Neural cell (in vitro differentiated cells): ENCODE results near the gene TBPL2.

ENCODE experiments used
- CTCF ChIP-seq: fragments of 450-650 bp; IDR thresholded peaks from 2 replicates; pipeline ENCODE4 v1.5.1; 2014; ENCODE audit warnings: antibody characterized with exemption, mild to moderate bottlenecking, moderate library complexity; ENCODE audit not compliant: poor library complexity, severe bottlenecking
- EZH2 ChIP-seq: fragments of 200-600, 300-800 bp; shearing (Covaris generic), sonication (generic); IDR thresholded peaks from 2 replicates; pipeline ENCODE4 v1.6.1; 2014; ENCODE audit warnings: antibody characterized with exemption, low read length, borderline replicate concordance, mild to moderate bottlenecking; ENCODE audit not compliant: insufficient read depth, poor library complexity, severe bottlenecking
- POLR2AphosphoS5 ChIP-seq: IDR thresholded peaks from 2 replicates; pipeline ENCODE4 v1.6.1; 2012
- RAD21 ChIP-seq: fragments of 450-650 bp; conservative IDR thresholded peaks from 2 replicates; pipeline ENCODE4 v1.6.1; 2014; ENCODE audit warnings: antibody characterized with exemption, mild to moderate bottlenecking, moderate library complexity
- SMC3 ChIP-seq: fragments of 450-650 bp; conservative IDR thresholded peaks from 2 replicates; pipeline ENCODE4 v1.6.1; 2014; ENCODE audit warnings: antibody characterized with exemption, mild to moderate bottlenecking, moderate library complexity; ENCODE audit not compliant: poor library complexity

- TF ChIP-seq CTCF (no peak), EZH2 (no peak), RAD21 (no peak), POLR2AphosphoS5 (no peak), SMC3 (no peak)
Observed at GRCh38 chr14:55389330-55389729, 51.1 kb downstream of the TBPL2 start.
